ENCODE measurements around the gene GLYAT.

- TF ChIP-seq CTCF (IDR thresholded peaks at IDR 0.05; ENCODE audit: poor library complexity) = no peak
- no peak for TF ChIP-seq EZH2 (IDR thresholded peaks at IDR 0.05; ENCODE audit: borderline replicate concordance)
- TF ChIP-seq EZH2phosphoT487 (IDR thresholded peaks at IDR 0.05; ENCODE audit: low read depth, severe bottlenecking, unreplicated experiment) = no peak
Measured at GRCh38 chr11:58712531-58712930, 19.2 kb downstream of the GLYAT start.

All from hepatocyte (in vitro differentiated cells).